Tracheal epithelial cell (primary cell): ENCODE measurements around the gene DYNLT3. TPM values are rescaled to one million over a fixed set of nuclear protein-coding genes. Genes with fewer than 3 reads are reported as not detected.

Source experiments
- total RNA-seq: library from RNA; depleted of rRNA; stranded (reverse); fragments of >200 nt; gene quantifications from 2 replicates; pipeline ENCODE4 v1.2.1, GENCODE V29; 2014

DYNLT3 gene, protein sequence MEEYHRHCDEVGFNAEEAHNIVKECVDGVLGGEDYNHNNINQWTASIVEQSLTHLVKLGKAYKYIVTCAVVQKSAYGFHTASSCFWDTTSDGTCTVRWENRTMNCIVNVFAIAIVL
- total RNA-seq = 32.0 and 42.7 TPM in 2 replicates

DNA sequence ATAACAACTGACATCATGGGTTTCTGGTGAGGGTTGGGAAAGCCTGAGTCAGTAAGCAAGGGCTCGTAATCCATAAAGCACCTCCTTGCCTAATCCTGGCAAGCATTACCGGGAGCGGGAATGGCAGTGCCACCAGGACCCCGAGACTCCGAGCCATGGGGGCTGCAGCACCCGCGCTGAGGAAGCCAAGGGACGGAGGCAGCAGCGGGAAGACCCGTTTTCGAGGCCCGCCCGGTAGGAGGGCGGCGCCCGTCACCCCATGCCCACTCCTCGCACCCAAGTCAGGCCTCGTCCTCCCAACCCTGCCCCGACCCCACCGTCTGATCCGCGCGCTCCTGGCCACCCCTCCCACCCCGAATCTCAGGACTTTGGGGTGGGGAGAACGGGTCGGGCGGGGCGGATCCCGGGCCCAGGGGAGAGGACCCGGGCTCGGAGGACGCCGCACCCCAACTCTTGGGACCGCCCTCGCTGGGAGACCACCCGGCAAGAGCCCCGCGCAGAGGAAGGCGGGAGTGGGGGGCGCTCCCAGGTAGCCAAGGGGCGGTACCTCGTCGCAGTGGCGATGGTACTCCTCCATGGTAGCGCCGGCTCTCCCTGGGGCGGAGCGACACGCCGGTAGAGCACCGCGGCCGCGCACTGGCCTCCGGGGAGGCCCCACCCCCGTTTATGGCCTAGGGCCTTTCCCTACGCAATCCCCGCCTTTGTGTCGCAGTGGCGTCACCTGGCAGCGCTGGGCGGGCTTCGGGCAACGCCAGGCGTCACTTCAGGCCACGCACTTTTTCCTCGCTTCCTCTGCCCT, at the start of gene DYNLT3:
Gene DYNLT3, minus strand, starts transcription at position 638 of the 799 bp plus-strand sequence. Its CDS starts 61 bp downstream, at position 577.

Other genes with a start within 250 kb of the DYNLT3 start
- gene XK, start 161.8 kb downstream of the DYNLT3 start, total RNA-seq = 0.72 and 0.85 TPM in 2 replicates
- under 0.01 TPM in 1 of 2 replicates, not detected in the other for gene CYBB, start 67.5 kb downstream of the DYNLT3 start, total RNA-seq
- gene SYTL5, start 159.0 kb upstream of the DYNLT3 start, total RNA-seq = 0.48 and 3.6 TPM in 2 replicates